Suprapubic skin (tissue), 4 donors: Measurements from ENCODE around the gene ERC2.

Experiments
- EP300 ChIP-seq: sonication (generic); formaldehyde crosslinking; IDR thresholded peaks from one replicate; pipeline ENCODE4 v1.6.1; 2017; ENCODE audit warnings: antibody characterized with exemption
- POLR2A ChIP-seq, 2 donors: fragments of 450-650 bp; IDR thresholded peaks; one replicate each; pipeline ENCODE4 v1.6.1; 2017; ENCODE audit warnings: antibody characterized with exemption in 2 of 2, mild to moderate bottlenecking in 2 of 2, moderate library complexity in 2 of 2
- POLR2AphosphoS5 ChIP-seq, 3 donors: sonication (generic); formaldehyde crosslinking; IDR thresholded peaks; one replicate each; pipeline ENCODE4 v1.6.1; 2017; ENCODE audit warnings: antibody characterized with exemption in 3 of 3

- no peak for TF ChIP-seq POLR2AphosphoS5 (IDR thresholded peaks at IDR 0.05)
- TF ChIP-seq POLR2A (IDR thresholded peaks at IDR 0.05) = no peak
- no peak for TF ChIP-seq EP300
Observed at GRCh38 chr3:56124546-56124945, 343.7 kb downstream of the ERC2 start.
